B cell (primary cell): Measurements from ENCODE around the gene MSTO1. TPM values are rescaled to one million over a fixed set of nuclear protein-coding genes. Genes with fewer than 3 reads are reported as not detected.

Experiments
- ATAC-seq: fragments of 200-7000 bp; cut with Tn5 transposase; one replicate; pipeline ENCODE4 v1.10.0; 2021; ENCODE audit warnings: low read depth, mild to moderate bottlenecking, moderate number of reproducible peaks, moderate library complexity
- CTCF ChIA-PET: fragments of 350-600 bp; sonication (Branson Sonifier 250); formaldehyde crosslinking; loops from one replicate; lab custom pipeline; 2021; ENCODE audit warnings: antibody characterized with exemption, inconsistent platforms; lab: Charles Lee
- POLR2A ChIA-PET: fragments of 350-600 bp; sonication (Branson Sonifier 250); formaldehyde crosslinking; loops from one replicate; lab custom pipeline; 2021; ENCODE audit warnings: antibody characterized with exemption; lab: Charles Lee
- DNase-seq: peaks from one replicate; pipeline ENCODE4 v3.0.0; 2013
- H2AFZ ChIP-seq: 2 replicates; pipeline ENCODE4 v1.6.1; 2012; ENCODE audit warnings: mild to moderate bottlenecking, low read depth, low read length; ENCODE audit not compliant: insufficient read depth, poor library complexity, severe bottlenecking
- H3K27ac ChIP-seq, 2 donors: 1 replicate in 1 of 2; 2 replicates in 1 of 2; pipeline ENCODE4 v1.5.1; 2012 to 2013; ENCODE audit warnings: low read length in 2 of 2, mild to moderate bottlenecking in 2 of 2, moderate library complexity in 1 of 2
- H3K27me3 ChIP-seq, 4 experiments: fragments of 200-600 bp in 1 of 4; sonication (generic) in 1 of 4; replicated peaks in 1 of 4; 1 replicate in 2 of 4; 2 replicates in 2 of 4; pipeline versions ENCODE4 v1.6.1 to v1.7.0; 2013 to 2016; ENCODE audit warnings: low read length in 3 of 4, mild to moderate bottlenecking in 2 of 4, mixed read lengths in 1 of 4, moderate library complexity in 1 of 4; ENCODE audit not compliant: insufficient read depth in 4 of 4, control insufficient read depth in 3 of 4; ENCODE audit errors: control extremely low read depth in 1 of 4
- H3K36me3 ChIP-seq, 2 experiments: replicated peaks in 1 of 2; 1 replicate in 1 of 2; 2 replicates in 1 of 2; pipeline versions ENCODE4 v1.6.1 to v1.7.1; 2013; ENCODE audit warnings: low read length in 1 of 2; ENCODE audit not compliant: insufficient read depth in 2 of 2, control insufficient read depth in 1 of 2; ENCODE audit errors: control extremely low read depth in 1 of 2, extremely low read depth in 1 of 2
- H3K4me1 ChIP-seq, 2 donors: fragments of 200-600 bp in 1 of 2; sonication (generic) in 1 of 2; 1 replicate in 1 of 2; 2 replicates in 1 of 2; pipeline versions ENCODE4 v1.5.1 to v1.6.1; 2013 to 2017; ENCODE audit warnings: low read length in 2 of 2; ENCODE audit not compliant: control insufficient read depth in 2 of 2, insufficient read depth in 2 of 2
- H3K4me2 ChIP-seq: replicated peaks from 2 replicates; pipeline ENCODE3; 2012; ENCODE audit warnings: mild to moderate bottlenecking, low read depth, low read length; ENCODE audit not compliant: poor library complexity, severe bottlenecking
- H3K4me3 ChIP-seq, 5 experiments: fragments of 200-600 bp in 1 of 5; sonication (generic) in 1 of 5; 1 replicate in 3 of 5; 2 replicates in 2 of 5; pipeline versions ENCODE4 v1.5.1 to v1.7.0; 2011 to 2016; ENCODE audit warnings: low read length in 4 of 5, mild to moderate bottlenecking in 4 of 5, low read depth in 2 of 5, control low read depth in 1 of 5, moderate library complexity in 1 of 5; ENCODE audit not compliant: insufficient read depth in 1 of 5; ENCODE audit errors: control extremely low read depth in 1 of 5, extremely low read depth in 1 of 5
- H3K79me2 ChIP-seq: fragments of 200-600 bp; sonication (generic); one replicate; pipeline ENCODE4 v1.6.0; 2016; ENCODE audit warnings: low read length; ENCODE audit not compliant: control insufficient read depth, insufficient read depth
- H3K9ac ChIP-seq: fragments of 200-600 bp; sonication (generic); 2 replicates; pipeline ENCODE4 v1.6.1; 2017; ENCODE audit warnings: mild to moderate bottlenecking, low read length, moderate library complexity
- H3K9me3 ChIP-seq, 3 donors: one replicate each; pipeline versions ENCODE4 v1.6.1 to v1.7.1; 2013; ENCODE audit warnings: low read length in 2 of 3; ENCODE audit not compliant: control insufficient read depth in 2 of 3, insufficient read depth in 1 of 3; ENCODE audit errors: control extremely low read depth in 1 of 3
- H4K20me1 ChIP-seq: 2 replicates; pipeline ENCODE4 v1.6.0; 2012; ENCODE audit warnings: mild to moderate bottlenecking, low read length; ENCODE audit not compliant: insufficient read depth, control insufficient read depth, poor library complexity, severe bottlenecking
- H3K27ac Mint-ChIP-seq: one replicate; pipeline ENCODE4 v1.8.0; 2021; ENCODE audit warnings: mixed read lengths
- H3K27me3 Mint-ChIP-seq: one replicate; pipeline ENCODE4 v1.8.0; 2021; ENCODE audit warnings: mixed read lengths
- H3K4me1 Mint-ChIP-seq: one replicate; pipeline ENCODE4 v1.8.0; 2021; ENCODE audit warnings: mixed read lengths
- H3K4me3 Mint-ChIP-seq: one replicate; pipeline ENCODE4 v1.8.0; 2021; ENCODE audit warnings: mixed read lengths
- H3K9me3 Mint-ChIP-seq: one replicate; pipeline ENCODE4 v1.8.0; 2022; ENCODE audit warnings: mixed read lengths; ENCODE audit not compliant: insufficient read depth
- EZH2 ChIP-seq: IDR thresholded peaks from 2 replicates; pipeline ENCODE4 v1.6.1; 2012; ENCODE audit warnings: borderline replicate concordance, low read depth, mild to moderate bottlenecking, moderate library complexity, low read length; ENCODE audit not compliant: insufficient read depth, poor library complexity, severe bottlenecking
- WGBS: methylation state at CpG from one replicate; pipeline ENCODE4 v1.1.5; 2013; ENCODE audit warnings: missing lambda C conversion rate; ENCODE audit not compliant: insufficient coverage; 5-methylcytosine and 5-hydroxymethylcytosine counted together
- intact Hi-C: fragments of 100-400 bp; cut with micrococcal nuclease; formaldehyde crosslinking; loops from one replicate; pipeline ENCODE4 v1.10.0; 2022
- polyA plus RNA-seq: library from polyadenylated mRNA; depleted of rRNA; stranded (reverse); fragments of >200 nt; gene quantifications from 2 replicates; pipeline ENCODE4 v1.2.3, GENCODE V29; 2012
- total RNA-seq, 2 donors: library from RNA; stranded (reverse); fragments of 120-200 nt in 1 of 2; gene quantifications; 1 replicate in 1 of 2; 2 replicates in 1 of 2; pipeline versions ENCODE4 v1.2.3 to v1.2.4, GENCODE V29; 2013 to 2022
- TF ChIP-seq, protein P1 (sequence below): fragments of 200-600 bp; IDR thresholded peaks from one replicate; pipeline ENCODE4 v1.8.0; 2022; ENCODE audit warnings: antibody characterized with exemption, mild to moderate bottlenecking

Gene MSTO1
- total and polyA plus RNA-seq, 2 donors (not counting 1 experiment from before 2014, with no cell fraction given), result 79.3 to 113 TPM

DNA sequence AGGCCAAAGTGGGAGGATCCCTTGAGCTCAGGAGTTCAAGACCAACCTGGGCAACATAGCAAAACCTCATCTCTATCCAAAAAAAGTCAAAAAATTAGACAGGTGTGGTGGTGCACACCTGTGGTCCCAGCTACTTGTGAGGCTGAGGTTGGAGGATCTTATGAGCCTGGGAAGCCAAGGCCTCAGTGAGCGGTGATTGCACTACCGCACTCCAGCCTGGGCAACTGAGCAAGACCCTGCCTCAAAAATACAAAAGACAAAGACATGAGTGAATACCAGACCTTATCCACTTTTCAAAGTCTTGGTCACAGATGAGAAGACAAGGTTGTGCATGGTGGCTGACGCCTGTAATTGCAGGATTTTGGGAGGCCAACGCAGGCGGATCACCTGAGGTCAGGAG lies 13.2 kb upstream of the MSTO1 start:
- Histone ChIP-seq H3K4me3 (no peak overlapping the region), H3K27ac (no peak overlapping the region), H3K27me3 (no peaks in the 10 kb centered on the region), H2AFZ (no peak overlapping the region), H3K36me3 (no peaks in the 10 kb centered on the region), H3K9me3 (no peaks in the 10 kb centered on the region), H3K4me1 (peaks cover 0 to 3% of the 10 kb centered on the region in 2 donors), H4K20me1 (no peaks in the 10 kb centered on the region), H3K79me2 (no peaks in the 10 kb centered on the region), H3K9ac (no peak overlapping the region), H3K4me2 (no peak overlapping the region)
- CTCF ChIA-PET, result interaction anchor here (3.3 kb wide), 1 partner anchor 346 kb away, joined by 16 read pairs; no protein-coding TSS in a partner anchor
- Mint-ChIP-seq H3K4me1 (peaks cover 10% of the 10 kb centered on the region), H3K4me3 (no peak overlapping the region), H3K27me3 (no peaks in the 10 kb centered on the region), H3K9me3 (no peaks in the 10 kb centered on the region), H3K27ac (no peak overlapping the region)
- TF ChIP-seq, protein P1, sequence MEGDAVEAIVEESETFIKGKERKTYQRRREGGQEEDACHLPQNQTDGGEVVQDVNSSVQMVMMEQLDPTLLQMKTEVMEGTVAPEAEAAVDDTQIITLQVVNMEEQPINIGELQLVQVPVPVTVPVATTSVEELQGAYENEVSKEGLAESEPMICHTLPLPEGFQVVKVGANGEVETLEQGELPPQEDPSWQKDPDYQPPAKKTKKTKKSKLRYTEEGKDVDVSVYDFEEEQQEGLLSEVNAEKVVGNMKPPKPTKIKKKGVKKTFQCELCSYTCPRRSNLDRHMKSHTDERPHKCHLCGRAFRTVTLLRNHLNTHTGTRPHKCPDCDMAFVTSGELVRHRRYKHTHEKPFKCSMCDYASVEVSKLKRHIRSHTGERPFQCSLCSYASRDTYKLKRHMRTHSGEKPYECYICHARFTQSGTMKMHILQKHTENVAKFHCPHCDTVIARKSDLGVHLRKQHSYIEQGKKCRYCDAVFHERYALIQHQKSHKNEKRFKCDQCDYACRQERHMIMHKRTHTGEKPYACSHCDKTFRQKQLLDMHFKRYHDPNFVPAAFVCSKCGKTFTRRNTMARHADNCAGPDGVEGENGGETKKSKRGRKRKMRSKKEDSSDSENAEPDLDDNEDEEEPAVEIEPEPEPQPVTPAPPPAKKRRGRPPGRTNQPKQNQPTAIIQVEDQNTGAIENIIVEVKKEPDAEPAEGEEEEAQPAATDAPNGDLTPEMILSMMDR, result no peak
- no peak for TF ChIP-seq EZH2
- ATAC-seq (no peak), DNase-seq (no peak)
- POLR2A ChIA-PET, result no interaction called here
- intact Hi-C loops, result no loop called here
- 90% methylated on average over 3 of the region's 5 CpGs for WGBS

GRCh38 chr1:155598842-155599331 lies 11.1 kb upstream of the MSTO1 start:
- H3K27ac ChIP-seq, result no peak overlapping the region
- H3K9me3 Mint-ChIP-seq, result no peaks in the 10 kb centered on the region

More at GRCh38 chr1:155598842-155599331, 11.1 kb upstream of the MSTO1 start:
- no peaks in the 10 kb centered on the region for H4K20me1 ChIP-seq
- H3K36me3 ChIP-seq, result no peaks in the 10 kb centered on the region
- peak overlapping the region; percentile 64 for H3K4me2 ChIP-seq
- ATAC-seq (peak; percentile 31), DNase-seq (no peak)
- H3K4me3 ChIP-seq, result peak overlapping the region in 2 of 5 experiments; percentile 21 to 39
- TF ChIP-seq, protein P1, result no peak
- no peak for TF ChIP-seq EZH2
- ChIA-PET POLR2A (interaction anchor here (0.6 kb wide), 1 partner anchor 183 kb away, joined by 3 read pairs; no protein-coding TSS in a partner anchor), CTCF (interaction anchor here (0.6 to 1.3 kb wide), 3 partner anchors 348 to 749 kb away, joined by 3 read pairs; no protein-coding TSS in a partner anchor)
- H3K27ac Mint-ChIP-seq, result no peak overlapping the region
- H2AFZ ChIP-seq, result peak overlapping the region; percentile 54
- intact Hi-C loops, result no loop called here
- peaks cover 10% of the 10 kb centered on the region for H3K4me1 Mint-ChIP-seq
- peaks cover 0 to 3% of the 10 kb centered on the region in 2 donors for H3K4me1 ChIP-seq
- no peaks in the 10 kb centered on the region for H3K27me3 ChIP-seq
- 40% methylated on average over 10 of the region's 12 CpGs for WGBS
- peak overlapping the region; percentile 81 for H3K4me3 Mint-ChIP-seq
- H3K79me2 ChIP-seq, result no peaks in the 10 kb centered on the region
- H3K27me3 Mint-ChIP-seq, result no peaks in the 10 kb centered on the region
- no peaks in the 10 kb centered on the region for H3K9me3 ChIP-seq
- H3K9ac ChIP-seq, result peak overlapping the region; percentile 37
